SK-N-SH treated with all-trans-retinoic acid at 6 μM for 48 hours (cell line): ENCODE results near the gene TPGS1.

ENCODE experiments used
- CREB5 ChIP-seq: fragments of 250-450 bp; sonication (Bioruptor Pico); IDR thresholded peaks from 2 replicates; pipeline ENCODE4 v1.5.1; 2020; ENCODE audit warnings: low read depth, mild to moderate bottlenecking, moderate library complexity
- ESRRG ChIP-seq: fragments of 250-450 bp; sonication (Bioruptor Pico); IDR thresholded peaks from 2 replicates; pipeline ENCODE4 v1.6.1; 2021; ENCODE audit warnings: mild to moderate bottlenecking
- GLIS3 ChIP-seq: fragments of 250-450 bp; sonication (Bioruptor Pico); IDR thresholded peaks from 2 replicates; pipeline ENCODE4 v1.5.0; 2020; ENCODE audit warnings: mild to moderate bottlenecking, moderate library complexity
- OSR1 ChIP-seq: fragments of 250-450 bp; sonication (Bioruptor Pico); IDR thresholded peaks from 2 replicates; pipeline ENCODE4 v1.8.0; 2022; ENCODE audit warnings: moderate library complexity, mild to moderate bottlenecking, inconsistent platforms
- PATZ1 ChIP-seq: fragments of 250-450 bp; sonication (Bioruptor Pico); IDR thresholded peaks from 2 replicates; pipeline ENCODE4 v1.8.0; 2020; ENCODE audit warnings: mild to moderate bottlenecking, moderate library complexity, borderline replicate concordance
- POU6F1 ChIP-seq: fragments of 250-450 bp; sonication (Bioruptor Pico); IDR thresholded peaks from 2 replicates; pipeline ENCODE4 v1.8.0; 2021; ENCODE audit warnings: low read depth, mild to moderate bottlenecking, moderate library complexity, borderline replicate concordance
- RARB ChIP-seq: fragments of 250-450 bp; sonication (Bioruptor Pico); IDR thresholded peaks from 2 replicates; pipeline ENCODE4 v1.8.0; 2021; ENCODE audit warnings: mild to moderate bottlenecking, moderate library complexity
- TOX ChIP-seq: fragments of 250-450 bp; sonication (Bioruptor Pico); IDR thresholded peaks from 2 replicates; pipeline ENCODE4 v1.8.0; 2021; ENCODE audit warnings: mild to moderate bottlenecking, moderate library complexity, borderline replicate concordance
- TSHZ2 ChIP-seq: fragments of 250-450 bp; sonication (Bioruptor Pico); IDR thresholded peaks from 2 replicates; pipeline ENCODE4 v1.5.0; 2020; ENCODE audit warnings: mild to moderate bottlenecking, moderate library complexity
- ZFP3 ChIP-seq: fragments of 250-450 bp; sonication (Bioruptor Pico); IDR thresholded peaks from 2 replicates; pipeline ENCODE4 v1.5.0; 2020; ENCODE audit warnings: mild to moderate bottlenecking, moderate library complexity
- ZFP30 ChIP-seq: fragments of 450-650 bp; formaldehyde crosslinking; IDR thresholded peaks from 2 replicates; pipeline ENCODE4 v1.5.0; 2022; ENCODE audit warnings: mild to moderate bottlenecking, moderate library complexity

GRCh38 chr19:497869-498510, 9.3 kb upstream of the TPGS1 start:
- TF ChIP-seq TSHZ2 (CRISPR knock-in tag) (no peak), RARB (no peak), ZFP3 (CRISPR knock-in tag) (no peak), TOX (CRISPR knock-in tag) (no peak), POU6F1 (CRISPR knock-in tag) (no peak), GLIS3 (no peak), ESRRG (no peak), OSR1 (CRISPR knock-in tag) (no peak), CREB5 (no peak), PATZ1 (CRISPR knock-in tag) (no peak), ZFP30 (CRISPR knock-in tag) (no peak)
